ENCODE data around the gene TREM2.

GRCh38 chr6:41136911-41137310 lies 26.0 kb downstream of the TREM2 start:
- TF ChIP-seq EZH2 (IDR thresholded peaks at IDR 0.05; ENCODE audit: insufficient read depth, poor library complexity, severe bottlenecking) (no peak), EZH2phosphoT487 (IDR thresholded peaks at IDR 0.05; ENCODE audit: insufficient read depth, low read depth) (no peak)

Data from GM23248 (cell line).